ENCODE measurements around the gene NLE1. TPM values are rescaled to one million over a fixed set of nuclear protein-coding genes. Genes with fewer than 3 reads are reported as not detected.
"Not testable (repeated sequence)": the region's sequence is repeated elsewhere in the genome, so short reads cannot be mapped to it uniquely, and the experiment has no call there.

NLE1 gene
- total RNA-seq, 1 donor: 14.1 TPM

DNA sequence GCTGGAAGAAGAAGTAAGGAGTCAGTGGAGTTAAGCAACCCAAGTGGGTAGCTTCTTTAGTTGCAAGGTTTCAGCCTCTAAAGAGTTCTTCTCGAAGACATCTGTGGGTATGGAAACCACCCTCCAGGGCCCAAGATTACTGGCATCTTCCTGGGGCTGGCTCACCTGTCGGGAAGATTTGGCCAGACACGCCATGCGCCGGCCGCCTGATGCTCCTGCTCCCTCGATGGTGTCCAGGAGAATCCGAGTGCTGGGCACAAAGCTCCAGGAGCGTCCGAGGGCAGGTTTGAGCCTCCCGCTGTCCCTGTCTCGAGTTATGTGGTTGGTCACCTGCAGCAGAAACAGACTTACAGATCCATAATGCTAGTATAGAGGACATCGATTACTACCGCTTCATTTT is 41.1 kb downstream of the NLE1 start:
- TF ChIP-seq, protein P1, sequence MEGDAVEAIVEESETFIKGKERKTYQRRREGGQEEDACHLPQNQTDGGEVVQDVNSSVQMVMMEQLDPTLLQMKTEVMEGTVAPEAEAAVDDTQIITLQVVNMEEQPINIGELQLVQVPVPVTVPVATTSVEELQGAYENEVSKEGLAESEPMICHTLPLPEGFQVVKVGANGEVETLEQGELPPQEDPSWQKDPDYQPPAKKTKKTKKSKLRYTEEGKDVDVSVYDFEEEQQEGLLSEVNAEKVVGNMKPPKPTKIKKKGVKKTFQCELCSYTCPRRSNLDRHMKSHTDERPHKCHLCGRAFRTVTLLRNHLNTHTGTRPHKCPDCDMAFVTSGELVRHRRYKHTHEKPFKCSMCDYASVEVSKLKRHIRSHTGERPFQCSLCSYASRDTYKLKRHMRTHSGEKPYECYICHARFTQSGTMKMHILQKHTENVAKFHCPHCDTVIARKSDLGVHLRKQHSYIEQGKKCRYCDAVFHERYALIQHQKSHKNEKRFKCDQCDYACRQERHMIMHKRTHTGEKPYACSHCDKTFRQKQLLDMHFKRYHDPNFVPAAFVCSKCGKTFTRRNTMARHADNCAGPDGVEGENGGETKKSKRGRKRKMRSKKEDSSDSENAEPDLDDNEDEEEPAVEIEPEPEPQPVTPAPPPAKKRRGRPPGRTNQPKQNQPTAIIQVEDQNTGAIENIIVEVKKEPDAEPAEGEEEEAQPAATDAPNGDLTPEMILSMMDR (IDR thresholded peaks at IDR 0.05; ENCODE audit: insufficient read depth, low read length): no peak
- DNase-seq (ENCODE audit: low read depth): no peak
- H3K4me3 ChIP-seq (ENCODE audit: low read depth, low read length): no peak overlapping the region

DNA sequence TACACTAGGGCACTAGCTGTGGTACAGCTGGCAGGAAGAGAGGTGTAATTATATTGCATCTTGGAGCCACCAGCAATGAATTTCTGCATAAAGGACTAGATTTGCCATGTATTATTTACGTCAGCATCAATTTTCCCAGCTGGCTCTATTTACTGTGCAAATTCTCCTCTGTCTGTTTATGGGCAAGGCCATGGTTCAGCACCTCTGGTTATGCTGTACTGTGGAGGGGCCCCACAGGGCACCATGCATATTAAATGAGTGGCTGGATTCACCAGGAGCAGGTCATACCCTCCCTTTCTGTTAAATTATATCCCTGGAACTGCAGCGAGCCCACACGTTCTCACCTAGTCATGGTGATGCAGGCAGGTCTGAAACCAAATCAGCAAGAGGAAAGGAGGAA is 42.2 kb downstream of the NLE1 start:
- no peak for DNase-seq (ENCODE audit: low read depth)
- H3K4me3 ChIP-seq (ENCODE audit: low read depth, low read length): no peak overlapping the region
- TF ChIP-seq, protein P1 (IDR thresholded peaks at IDR 0.05; ENCODE audit: insufficient read depth, low read length): no peak

DNA sequence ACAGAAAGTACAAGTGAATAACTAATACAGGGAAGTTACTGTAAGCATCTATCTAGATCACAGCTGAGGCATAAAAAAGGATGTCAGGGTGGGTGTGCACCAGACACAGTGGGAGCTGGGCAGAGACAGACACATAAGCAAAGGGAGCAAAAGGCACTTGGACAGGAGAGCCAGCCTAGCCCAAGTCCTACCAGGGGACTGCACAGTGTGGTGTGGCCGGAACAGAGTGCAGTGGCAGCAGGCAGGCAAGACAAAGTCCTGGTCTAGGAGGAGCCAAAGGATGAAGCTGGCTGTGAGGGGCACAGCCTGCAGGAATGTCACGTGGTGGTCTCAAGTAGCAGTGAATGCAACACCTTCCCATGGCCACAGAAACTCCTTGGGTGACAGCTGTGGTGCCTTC is 44.3 kb downstream of the NLE1 start:
- TF ChIP-seq, protein P1 (IDR thresholded peaks at IDR 0.05; ENCODE audit: insufficient read depth, low read length): no peak
- no peak for DNase-seq (ENCODE audit: low read depth)
- no peak overlapping the region for H3K4me3 ChIP-seq (ENCODE audit: low read depth, low read length)

DNA sequence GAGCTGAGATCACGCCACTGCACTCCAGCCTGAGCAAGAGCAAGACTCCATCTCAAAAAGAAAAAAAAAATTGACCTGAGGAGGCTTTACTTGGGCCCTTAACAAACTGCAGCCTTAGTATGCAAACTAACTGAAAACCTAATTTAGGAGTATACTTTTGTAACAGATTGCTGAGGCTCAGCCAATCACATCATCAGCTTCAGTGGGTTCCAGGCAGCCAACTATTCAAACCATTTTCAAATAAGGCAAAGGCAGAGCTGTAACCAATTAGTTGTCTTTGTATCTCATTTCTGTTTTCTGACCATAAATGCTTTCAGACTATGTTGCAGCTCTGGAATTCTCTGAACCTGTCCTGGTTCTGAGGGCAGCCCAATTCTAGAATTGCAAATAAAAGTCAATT is 46.4 kb downstream of the NLE1 start:
- TF ChIP-seq, protein P1 (IDR thresholded peaks at IDR 0.05; ENCODE audit: insufficient read depth, low read length): no peak

DNA sequence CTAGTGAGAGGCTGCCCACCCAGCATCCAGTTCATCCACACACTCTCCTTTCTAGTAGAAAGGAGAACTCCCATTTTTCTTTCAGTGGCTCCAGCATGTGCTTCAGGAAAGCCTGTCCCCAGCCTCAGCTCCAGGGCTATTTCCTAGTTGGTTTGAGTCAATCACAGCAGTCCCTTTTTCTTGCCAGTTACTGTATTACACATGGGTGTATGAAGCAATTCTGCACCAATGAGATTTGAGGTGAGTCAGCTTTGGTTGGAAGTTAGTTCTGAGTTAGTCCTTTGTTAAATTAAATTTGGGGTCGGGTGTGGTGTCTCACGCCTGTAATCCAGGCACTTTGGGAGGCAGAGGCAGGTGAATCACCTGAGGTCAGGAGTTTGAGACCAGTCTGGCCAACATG is 47.2 kb downstream of the NLE1 start:
- no peak overlapping the region for H3K4me3 ChIP-seq (ENCODE audit: low read depth, low read length)
- DNase-seq (ENCODE audit: low read depth): peak; percentile 86
- TF ChIP-seq, protein P1 (IDR thresholded peaks at IDR 0.05; ENCODE audit: insufficient read depth, low read length): no peak

More for the DNA sequence above, 46.4 kb downstream of the NLE1 start:
- DNase-seq (ENCODE audit: low read depth): no peak
- H3K4me3 ChIP-seq (ENCODE audit: low read depth, low read length): no peak overlapping the region

DNA sequence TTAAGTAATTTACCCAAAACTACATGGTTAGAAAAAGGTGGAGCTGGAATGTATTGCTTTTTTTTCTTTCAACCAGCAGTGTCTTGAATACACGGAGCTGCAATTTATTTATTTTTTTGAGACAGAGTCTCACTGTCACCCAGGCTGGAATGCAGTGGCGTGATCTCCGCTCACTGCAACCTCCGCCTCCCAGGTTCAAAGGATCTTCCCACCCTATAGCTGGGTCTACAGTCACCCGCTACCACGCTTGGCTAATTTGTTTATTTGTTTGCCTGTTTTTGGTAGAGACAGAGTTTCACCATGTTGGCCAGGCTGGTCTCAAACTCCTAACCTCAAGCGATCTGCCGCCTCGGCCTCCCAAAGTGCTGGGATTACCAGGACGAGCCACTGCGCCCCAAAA is 51.4 kb downstream of the NLE1 start:
- DNase-seq (ENCODE audit: low read depth); H3K4me3 ChIP-seq (ENCODE audit: low read depth, low read length): not testable (repeated sequence)

DNA sequence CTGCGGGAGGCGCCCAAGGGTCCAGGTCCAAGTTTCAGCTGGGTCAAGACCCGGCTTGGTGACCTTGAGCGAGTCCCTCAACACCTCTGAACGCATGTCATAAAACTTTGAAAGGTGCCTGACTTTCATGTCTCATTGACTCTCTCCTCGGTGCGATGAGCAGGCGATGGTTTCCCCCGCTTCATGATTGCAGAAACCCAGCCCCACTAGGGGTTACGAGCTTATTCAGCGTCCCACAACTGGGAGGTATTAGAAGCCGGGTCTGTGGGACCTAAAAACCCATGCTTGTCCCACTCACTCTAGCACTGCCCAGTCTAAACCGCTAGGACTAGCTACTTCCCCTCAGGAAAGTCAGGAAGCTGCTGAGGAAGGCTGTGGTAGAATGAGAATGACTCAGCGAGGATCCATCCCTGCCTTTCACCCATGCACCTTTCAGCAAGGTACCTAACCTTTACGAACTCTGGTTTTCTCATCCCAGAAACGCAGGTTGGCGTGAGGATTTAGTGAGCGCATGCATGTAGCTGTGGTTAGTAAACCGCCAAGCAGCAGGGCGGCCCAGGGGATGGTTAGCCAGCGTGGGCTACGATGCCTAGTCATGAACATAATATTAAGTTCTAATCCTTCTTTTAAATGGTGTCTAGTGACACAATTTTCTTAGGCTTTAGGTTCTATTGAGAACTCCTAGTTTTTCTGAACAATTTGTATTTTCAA is 52.4 kb downstream of the NLE1 start:
- TF ChIP-seq, protein P1 (IDR thresholded peaks at IDR 0.05; ENCODE audit: insufficient read depth, low read length): peak; percentile 22

More for the DNA sequence above, 52.4 kb downstream of the NLE1 start:
- H3K4me3 ChIP-seq (ENCODE audit: low read depth, low read length): peak overlapping the region; percentile 53
- DNase-seq (ENCODE audit: low read depth): no peak
